ENCODE results near the gene CAT.

DNA sequence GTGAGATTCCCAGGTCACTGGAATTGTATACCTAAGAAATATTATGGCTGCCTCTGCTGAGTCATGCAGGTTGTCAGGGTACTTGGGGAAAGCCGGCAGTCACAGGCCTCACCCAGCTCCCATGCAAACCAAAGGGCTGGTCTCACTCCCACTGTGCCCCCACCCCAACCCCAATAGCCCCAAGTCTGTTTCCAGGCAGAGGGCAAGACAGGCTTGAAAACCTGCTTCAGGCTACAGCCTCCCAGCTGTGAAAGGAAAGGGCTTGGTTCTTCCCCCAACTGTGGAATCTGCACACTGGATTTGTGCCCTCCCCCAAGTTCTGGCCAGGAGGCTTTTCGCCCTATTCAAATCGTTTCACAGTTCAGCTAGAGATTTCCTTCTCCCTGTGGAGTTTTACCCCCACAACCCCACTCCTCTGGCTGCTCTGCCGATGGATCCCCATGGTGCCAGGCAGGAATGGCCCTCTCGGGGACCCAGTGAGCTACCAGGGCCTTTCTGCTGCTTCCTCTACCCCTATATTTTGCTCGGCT is 43.9 kb upstream of the CAT start:
- TF ChIP-seq, protein P1, sequence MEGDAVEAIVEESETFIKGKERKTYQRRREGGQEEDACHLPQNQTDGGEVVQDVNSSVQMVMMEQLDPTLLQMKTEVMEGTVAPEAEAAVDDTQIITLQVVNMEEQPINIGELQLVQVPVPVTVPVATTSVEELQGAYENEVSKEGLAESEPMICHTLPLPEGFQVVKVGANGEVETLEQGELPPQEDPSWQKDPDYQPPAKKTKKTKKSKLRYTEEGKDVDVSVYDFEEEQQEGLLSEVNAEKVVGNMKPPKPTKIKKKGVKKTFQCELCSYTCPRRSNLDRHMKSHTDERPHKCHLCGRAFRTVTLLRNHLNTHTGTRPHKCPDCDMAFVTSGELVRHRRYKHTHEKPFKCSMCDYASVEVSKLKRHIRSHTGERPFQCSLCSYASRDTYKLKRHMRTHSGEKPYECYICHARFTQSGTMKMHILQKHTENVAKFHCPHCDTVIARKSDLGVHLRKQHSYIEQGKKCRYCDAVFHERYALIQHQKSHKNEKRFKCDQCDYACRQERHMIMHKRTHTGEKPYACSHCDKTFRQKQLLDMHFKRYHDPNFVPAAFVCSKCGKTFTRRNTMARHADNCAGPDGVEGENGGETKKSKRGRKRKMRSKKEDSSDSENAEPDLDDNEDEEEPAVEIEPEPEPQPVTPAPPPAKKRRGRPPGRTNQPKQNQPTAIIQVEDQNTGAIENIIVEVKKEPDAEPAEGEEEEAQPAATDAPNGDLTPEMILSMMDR (IDR thresholded peaks at IDR 0.05), result no peak
- TF ChIP-seq POLR2A (IDR thresholded peaks at IDR 0.05; ENCODE audit: low read depth), result no peak
